Measurements from ENCODE around the gene TTLL5.

DNA sequence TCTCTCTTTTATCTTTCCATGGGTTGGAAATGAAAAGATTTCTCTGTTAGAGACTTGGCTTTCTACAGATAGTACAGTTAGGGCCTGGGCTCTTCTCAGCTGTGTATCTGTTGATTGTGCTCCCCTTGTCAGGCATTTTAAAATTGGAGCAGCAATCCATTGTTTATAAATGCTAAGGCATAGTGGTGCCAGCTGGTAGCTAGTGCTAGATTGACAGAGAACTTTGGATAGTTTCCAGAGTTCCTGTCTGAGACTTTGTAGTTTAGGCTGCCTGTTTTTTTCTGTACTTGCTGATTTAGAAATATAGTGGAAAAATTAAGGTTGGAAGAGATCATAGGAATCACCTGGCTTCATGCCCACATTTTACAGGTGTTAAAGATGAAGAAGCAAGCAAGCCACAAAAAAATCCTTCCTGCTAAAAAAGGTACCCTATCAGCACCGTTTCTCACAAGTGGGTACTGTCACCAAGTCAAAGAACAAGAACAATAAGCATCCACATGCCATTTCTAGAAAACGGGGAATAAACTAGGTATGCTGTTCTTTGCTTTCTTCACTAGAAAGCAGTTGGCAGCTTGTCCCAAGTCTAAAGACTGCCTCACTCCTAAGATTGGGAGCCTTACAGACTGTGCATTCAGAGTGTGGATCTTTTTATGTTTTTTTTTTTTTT, 6.2 kb downstream of the TTLL5 start:
- no peak for TF ChIP-seq SUZ12 (IDR thresholded peaks at IDR 0.05)
- no peak for TF ChIP-seq SP1 (IDR thresholded peaks at IDR 0.05)
- no peak for TF ChIP-seq FOXM1 (IDR thresholded peaks at IDR 0.05; ENCODE audit: borderline replicate concordance)
- TF ChIP-seq CTBP1 (IDR thresholded peaks at IDR 0.05; ENCODE audit: borderline replicate concordance): no peak
- TF ChIP-seq, protein P1, sequence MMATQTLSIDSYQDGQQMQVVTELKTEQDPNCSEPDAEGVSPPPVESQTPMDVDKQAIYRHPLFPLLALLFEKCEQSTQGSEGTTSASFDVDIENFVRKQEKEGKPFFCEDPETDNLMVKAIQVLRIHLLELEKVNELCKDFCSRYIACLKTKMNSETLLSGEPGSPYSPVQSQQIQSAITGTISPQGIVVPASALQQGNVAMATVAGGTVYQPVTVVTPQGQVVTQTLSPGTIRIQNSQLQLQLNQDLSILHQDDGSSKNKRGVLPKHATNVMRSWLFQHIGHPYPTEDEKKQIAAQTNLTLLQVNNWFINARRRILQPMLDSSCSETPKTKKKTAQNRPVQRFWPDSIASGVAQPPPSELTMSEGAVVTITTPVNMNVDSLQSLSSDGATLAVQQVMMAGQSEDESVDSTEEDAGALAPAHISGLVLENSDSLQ (IDR thresholded peaks at IDR 0.05): no peak
- TF ChIP-seq FOXK2 (IDR thresholded peaks at IDR 0.05): no peak
- no peak for TF ChIP-seq HDGF (IDR thresholded peaks at IDR 0.05; ENCODE audit: borderline replicate concordance)
- no peak for TF ChIP-seq ZNF384 (IDR thresholded peaks at IDR 0.05)
- no peak for TF ChIP-seq ELF4 (IDR thresholded peaks at IDR 0.05)
- no peak for TF ChIP-seq BHLHE40 (IDR thresholded peaks at IDR 0.05; ENCODE audit: borderline replicate concordance)
- no peak for TF ChIP-seq NFRKB (IDR thresholded peaks at IDR 0.05)
- no peak for TF ChIP-seq LEF1 (IDR thresholded peaks at IDR 0.05; ENCODE audit: borderline replicate concordance)
- TF ChIP-seq TARDBP (IDR thresholded peaks at IDR 0.05): no peak
- no peak for TF ChIP-seq FOXA1 (IDR thresholded peaks at IDR 0.05)

Measured in HEK293T (cell line).